Stimulated activated CD4-positive, alpha-beta T cell treated with anti-CD3 and anti-CD28 coated beads, Interleukin-15, amount 100 ng/mL, for 24 hours (primary cell): ENCODE results near the gene CCDC183.
A peak's percentile ranks its signal among the peaks of the same experiment; 100 is the strongest.
"Not testable (repeated sequence)": the region's sequence is repeated elsewhere in the genome, so short reads cannot be mapped to it uniquely, and the experiment has no call there.

Source experiments
- DNase-seq: peaks from one replicate; pipeline ENCODE4 v3.0.0-alpha.2; 2020

The CCDC183 gene

GRCh38 chr9:136760834-136761544, 35.1 kb upstream of the CCDC183 start:
- peak; percentile 54 for DNase-seq

DNA sequence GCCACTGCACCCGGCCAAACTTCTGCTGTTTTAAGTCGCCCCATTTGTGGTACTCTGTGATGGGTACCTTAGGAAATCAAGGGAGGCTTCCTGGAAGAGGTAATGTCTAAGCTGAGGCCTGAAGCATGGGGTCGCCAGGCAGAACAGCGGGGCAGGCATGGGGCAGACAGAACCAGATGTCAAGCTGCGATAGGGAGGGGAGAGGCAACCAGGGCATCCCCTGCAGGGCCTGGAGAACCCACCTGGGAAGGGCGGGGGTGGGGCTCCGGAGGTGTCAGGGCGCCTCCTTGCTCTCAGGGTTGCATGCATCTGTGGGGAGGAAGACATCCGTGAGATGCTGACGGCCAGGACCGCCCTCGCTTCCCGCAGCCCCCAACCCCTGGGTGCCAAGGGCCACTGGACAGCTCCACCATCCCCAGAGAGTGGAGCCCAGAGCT, 34.6 kb upstream of the CCDC183 start:
- DNase-seq: no peak

- no peak for DNase-seq
Observed at GRCh38 chr9:136762221-136762691, 33.9 kb upstream of the CCDC183 start.

DNA sequence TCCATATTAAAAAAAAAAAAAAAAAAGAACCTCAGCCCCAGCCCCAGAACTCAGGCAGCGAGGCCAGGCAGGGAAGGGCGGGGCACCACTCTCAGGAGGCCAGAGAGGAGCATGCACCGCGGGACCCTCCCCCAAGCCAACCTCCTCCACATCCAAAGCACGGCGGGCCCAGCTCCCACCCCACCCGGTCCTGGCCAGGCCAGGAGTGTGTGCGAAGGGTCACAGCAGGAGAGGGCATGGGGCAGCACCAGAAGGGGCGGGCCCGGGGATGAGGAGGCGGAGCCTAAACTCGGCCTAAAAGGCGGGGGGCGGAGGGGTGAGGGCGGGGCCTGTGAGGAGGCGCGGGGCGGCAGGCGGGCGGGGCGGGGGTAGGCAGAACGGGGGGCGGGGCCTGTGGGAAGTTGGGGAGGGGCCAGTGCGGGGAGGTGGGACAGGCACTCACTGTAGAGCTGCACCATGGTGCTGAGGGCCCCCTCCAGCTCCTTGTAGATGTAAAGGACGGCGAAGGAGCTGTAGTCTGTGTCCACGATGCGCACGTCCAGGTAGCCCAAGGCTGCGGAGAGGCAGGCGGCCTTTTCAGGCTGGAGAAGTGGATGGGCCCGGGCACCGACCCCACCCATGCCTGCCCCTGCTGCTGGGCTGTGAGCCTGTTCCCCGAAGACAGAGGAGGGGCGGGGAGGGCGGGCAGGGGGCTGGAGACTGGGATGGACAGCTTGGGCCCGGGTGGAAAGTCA, 33.1 kb upstream of the CCDC183 start:
- DNase-seq: peak; percentile 77

- DNase-seq: no peak
Observed at GRCh38 chr9:136763649-136764035, 32.5 kb upstream of the CCDC183 start.

GRCh38 chr9:136764301-136764891, 31.7 kb upstream of the CCDC183 start, which contains the start of gene LCN15:
LCN15 (minus strand) TSS chr9:136764518; CDS start chr9:136764488, 30 bp downstream.
- no peak for DNase-seq

GRCh38 chr9:136765041-136765440, 31.1 kb upstream of the CCDC183 start:
- DNase-seq: no peak

- not testable (repeated sequence) for DNase-seq
Observed at GRCh38 chr9:136765745-136766409, 30.3 kb upstream of the CCDC183 start.

- DNase-seq: peak; percentile 68
Observed at GRCh38 chr9:136766410-136767120, 29.6 kb upstream of the CCDC183 start.

- DNase-seq: peak; percentile 70
Observed at GRCh38 chr9:136769710-136770191, 26.4 kb upstream of the CCDC183 start.

GRCh38 chr9:136771907-136772415, 24.2 kb upstream of the CCDC183 start:
- DNase-seq: no peak

- DNase-seq: peak; percentile 46
Observed at GRCh38 chr9:136773386-136774044, 22.6 kb upstream of the CCDC183 start.

GRCh38 chr9:136774416-136775045, 21.6 kb upstream of the CCDC183 start:
- no peak for DNase-seq

DNA sequence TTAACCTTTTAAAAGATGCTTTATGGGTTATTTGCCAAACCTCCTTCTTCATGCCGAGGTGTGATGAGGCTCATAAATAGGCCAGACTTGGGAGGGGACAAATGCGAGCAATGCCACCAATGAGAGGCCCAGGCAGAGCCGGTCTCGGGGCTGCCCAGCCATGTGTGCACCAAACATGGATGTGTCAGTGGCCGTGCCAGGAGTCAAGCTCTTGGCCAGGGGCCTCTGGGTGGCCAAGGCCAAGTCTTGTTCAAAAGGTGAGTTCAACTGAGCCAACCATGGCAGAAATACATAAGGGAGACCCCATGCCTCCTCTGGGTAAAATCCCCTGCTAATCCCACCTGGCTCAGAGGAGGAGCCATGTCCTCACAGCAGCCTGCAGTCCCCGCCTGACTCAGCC, 20.9 kb upstream of the CCDC183 start:
- DNase-seq: no peak

GRCh38 chr9:136776947-136777346, 19.2 kb upstream of the CCDC183 start:
- no peak for DNase-seq

GRCh38 chr9:136777359-136777758, 18.8 kb upstream of the CCDC183 start:
- DNase-seq: no peak

GRCh38 chr9:136779808-136780207, 16.3 kb upstream of the CCDC183 start:
- DNase-seq: no peak

DNA sequence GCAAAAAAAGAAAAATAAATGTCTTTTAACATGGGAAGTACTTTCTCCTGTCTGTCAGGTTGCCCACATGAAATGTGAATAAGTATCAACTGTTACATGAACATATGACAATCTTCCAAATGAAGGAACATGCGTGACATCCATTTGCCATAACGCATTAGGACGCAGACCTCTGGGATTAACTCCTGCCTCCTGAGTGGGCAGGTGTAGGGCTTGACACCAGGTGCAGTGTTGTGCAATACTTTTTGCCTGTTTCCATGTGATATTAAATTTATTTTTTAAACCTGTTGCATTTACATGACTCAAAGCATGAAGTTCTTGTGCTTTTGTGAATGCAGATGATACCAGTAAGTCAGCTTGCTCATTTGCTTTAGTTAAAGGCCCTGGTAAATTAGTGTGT, 13.7 kb upstream of the CCDC183 start:
- DNase-seq: no peak

GRCh38 chr9:136784249-136784996, 11.7 kb upstream of the CCDC183 start:
- no peak for DNase-seq

GRCh38 chr9:136784997-136785361, 11.2 kb upstream of the CCDC183 start:
- no peak for DNase-seq
